ENCODE measurements around the gene MARK4. TPM values are rescaled to one million over a fixed set of nuclear protein-coding genes. Genes with fewer than 3 reads are reported as not detected.
A peak's percentile ranks its signal among the peaks of the same experiment; 100 is the strongest.

MARK4 gene
- total RNA-seq, 4 donors from 2014 or later: 14.0 to 35.5 (median 20.6) TPM

DNA sequence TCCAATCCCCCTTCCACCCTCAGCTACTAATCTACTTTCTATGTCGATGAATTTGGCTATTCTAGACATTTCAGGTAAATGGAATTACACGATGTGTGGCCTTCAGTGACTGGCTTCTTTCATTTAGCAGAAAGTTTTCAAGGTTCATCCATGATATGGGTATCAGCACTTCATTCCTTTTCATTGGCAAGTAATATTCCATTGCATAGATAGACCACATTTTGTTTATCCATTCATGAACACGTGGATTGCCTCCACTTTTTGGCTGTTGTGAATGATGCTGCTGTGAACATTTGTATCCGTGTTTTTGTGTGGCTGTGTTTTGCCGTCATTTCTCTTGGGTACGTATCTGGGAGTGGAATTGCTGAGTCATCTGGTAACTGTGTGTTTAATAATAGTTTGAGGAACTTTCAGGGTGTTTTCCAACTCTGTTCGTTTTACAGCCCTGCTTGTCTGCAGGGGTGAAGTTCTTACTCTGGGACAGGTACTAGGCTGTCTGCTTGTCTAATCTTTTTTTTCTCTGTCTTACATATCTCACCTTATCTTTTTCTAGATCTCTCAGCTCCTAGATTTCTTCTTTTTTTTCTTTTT, 32.5 kb downstream of the MARK4 start:
- TF ChIP-seq EP300 (IDR thresholded peaks at IDR 0.05): no peak
- TF ChIP-seq, protein P1, sequence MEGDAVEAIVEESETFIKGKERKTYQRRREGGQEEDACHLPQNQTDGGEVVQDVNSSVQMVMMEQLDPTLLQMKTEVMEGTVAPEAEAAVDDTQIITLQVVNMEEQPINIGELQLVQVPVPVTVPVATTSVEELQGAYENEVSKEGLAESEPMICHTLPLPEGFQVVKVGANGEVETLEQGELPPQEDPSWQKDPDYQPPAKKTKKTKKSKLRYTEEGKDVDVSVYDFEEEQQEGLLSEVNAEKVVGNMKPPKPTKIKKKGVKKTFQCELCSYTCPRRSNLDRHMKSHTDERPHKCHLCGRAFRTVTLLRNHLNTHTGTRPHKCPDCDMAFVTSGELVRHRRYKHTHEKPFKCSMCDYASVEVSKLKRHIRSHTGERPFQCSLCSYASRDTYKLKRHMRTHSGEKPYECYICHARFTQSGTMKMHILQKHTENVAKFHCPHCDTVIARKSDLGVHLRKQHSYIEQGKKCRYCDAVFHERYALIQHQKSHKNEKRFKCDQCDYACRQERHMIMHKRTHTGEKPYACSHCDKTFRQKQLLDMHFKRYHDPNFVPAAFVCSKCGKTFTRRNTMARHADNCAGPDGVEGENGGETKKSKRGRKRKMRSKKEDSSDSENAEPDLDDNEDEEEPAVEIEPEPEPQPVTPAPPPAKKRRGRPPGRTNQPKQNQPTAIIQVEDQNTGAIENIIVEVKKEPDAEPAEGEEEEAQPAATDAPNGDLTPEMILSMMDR (IDR thresholded peaks at IDR 0.05): no peak
- no peak for TF ChIP-seq POLR2A (IDR thresholded peaks at IDR 0.05)
- no peak for TF ChIP-seq POLR2AphosphoS5 (IDR thresholded peaks at IDR 0.05)
- Histone ChIP-seq H3K4me1 (no peaks in the 10 kb centered on the region), H3K36me3 (peaks cover 0 to 99% of the 10 kb centered on the region in 2 donors), H3K4me3 (no peak overlapping the region), H3K27ac (no peak overlapping the region), H3K27me3 (no peaks in the 10 kb centered on the region), H3K9me3 (no peaks in the 10 kb centered on the region)
- WGBS, 2 donors (ENCODE audit: low coverage in 1 of 2): 68 to 75% methylated on average over 7 of the region's 7 CpGs
- ATAC-seq: no peak

DNA sequence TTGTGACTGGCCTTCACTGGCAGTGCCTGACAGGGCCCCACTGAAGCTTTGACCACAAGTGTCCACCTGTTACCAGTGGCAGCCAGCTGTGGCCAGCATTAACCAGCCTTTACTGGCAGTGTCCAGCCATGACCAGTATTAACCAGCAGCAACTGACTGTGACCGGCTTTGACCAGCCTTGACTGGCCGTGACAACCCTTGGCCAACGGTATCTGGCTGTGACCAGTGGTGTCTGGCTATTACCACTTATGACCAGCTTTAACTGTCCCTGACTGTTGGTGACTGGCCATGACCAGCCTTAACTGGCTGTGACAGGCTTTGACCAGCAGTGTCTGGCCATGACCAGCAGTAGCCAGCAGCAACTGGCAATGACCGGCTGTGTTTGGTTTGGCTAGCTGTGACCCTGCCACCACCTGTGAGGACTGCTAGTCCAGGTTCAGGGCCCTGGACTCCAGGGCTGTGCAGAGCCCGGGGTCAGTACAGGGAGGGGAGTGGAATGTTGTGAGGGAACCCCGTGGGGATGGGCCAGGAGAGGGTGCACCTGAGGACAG, 39.4 kb downstream of the MARK4 start:
- WGBS, 2 donors (ENCODE audit: low coverage in 1 of 2): 100% methylated on average over 3 of the region's 6 CpGs; no CpG with 5 or more reads in 1 of the 2 donors
- H3K36me3 ChIP-seq: peaks cover 0 to 99% of the 10 kb centered on the region in 2 donors

DNA sequence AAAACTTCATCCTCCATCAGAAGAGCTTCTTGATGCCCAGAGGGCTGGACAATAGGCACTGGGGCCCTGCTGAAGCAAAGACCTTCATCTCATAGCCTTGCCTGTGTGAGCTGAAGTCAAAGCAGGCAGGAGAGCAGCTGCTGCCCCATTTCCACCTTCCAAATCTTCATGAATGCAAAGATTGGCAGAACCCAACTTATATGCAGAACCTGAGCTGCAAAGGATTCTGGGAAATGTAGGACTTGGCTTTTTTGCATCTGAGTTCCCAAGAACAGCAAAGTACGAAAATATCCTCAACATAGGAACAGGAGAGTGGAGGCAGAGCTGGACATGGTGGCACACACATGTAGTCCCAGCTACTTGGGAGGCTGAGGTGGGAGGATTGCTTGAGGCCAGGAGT, 40.8 kb downstream of the MARK4 start:
- H3K9me3 ChIP-seq: peaks cover 0 to 15% (median 0%) of the 10 kb centered on the region in 3 donors
- TF ChIP-seq, protein P1 (IDR thresholded peaks at IDR 0.05): no peak
- TF ChIP-seq POLR2A (IDR thresholded peaks at IDR 0.05) (no peak), EP300 (IDR thresholded peaks at IDR 0.05) (no peak), POLR2AphosphoS5 (IDR thresholded peaks at IDR 0.05) (no peak)
- no peak for ATAC-seq
- H3K4me1 ChIP-seq: peaks cover 0 to 10% (median 0%) of the 10 kb centered on the region in 3 donors
- peaks cover 0 to 97% of the 10 kb centered on the region in 2 donors for H3K36me3 ChIP-seq
- 100% methylated on average over 1 of the region's 1 CpG; no CpG with 5 or more reads in 1 of the 2 donors for WGBS, 2 donors (ENCODE audit: low coverage in 1 of 2)
- no peaks in the 10 kb centered on the region for H3K27me3 ChIP-seq
- H3K4me3 ChIP-seq: no peak overlapping the region
- no peak overlapping the region for H3K27ac ChIP-seq

More for the DNA sequence above, 39.4 kb downstream of the MARK4 start:
- no peak overlapping the region for H3K27ac ChIP-seq
- H3K4me1 ChIP-seq: peaks cover 0 to 10% (median 0%) of the 10 kb centered on the region in 3 donors
- peaks cover 0 to 15% (median 0%) of the 10 kb centered on the region in 3 donors for H3K9me3 ChIP-seq
- ATAC-seq: no peak
- TF ChIP-seq POLR2A (IDR thresholded peaks at IDR 0.05) (no peak), POLR2AphosphoS5 (IDR thresholded peaks at IDR 0.05) (no peak), EP300 (IDR thresholded peaks at IDR 0.05) (no peak)
- TF ChIP-seq, protein P1 (IDR thresholded peaks at IDR 0.05): no peak
- no peak overlapping the region for H3K4me3 ChIP-seq
- no peaks in the 10 kb centered on the region for H3K27me3 ChIP-seq

- peaks cover 0 to 15% (median 0%) of the 10 kb centered on the region in 3 donors for H3K9me3 ChIP-seq
- no peaks in the 10 kb centered on the region for H3K27me3 ChIP-seq
- TF ChIP-seq POLR2A (IDR thresholded peaks at IDR 0.05): no peak
- TF ChIP-seq, protein P1 (IDR thresholded peaks at IDR 0.05): no peak
- TF ChIP-seq POLR2AphosphoS5 (IDR thresholded peaks at IDR 0.05): no peak
- TF ChIP-seq EP300 (IDR thresholded peaks at IDR 0.05): no peak
- H3K4me3 ChIP-seq: no peak overlapping the region
- H3K4me1 ChIP-seq: peaks cover 0 to 10% (median 0%) of the 10 kb centered on the region in 3 donors
- no peak for ATAC-seq
- H3K27ac ChIP-seq: peak overlapping the region in 1 of 4 donors; percentile 28
- H3K36me3 ChIP-seq: peaks cover 0 to 97% of the 10 kb centered on the region in 2 donors
- WGBS, 2 donors (ENCODE audit: low coverage in 1 of 2): 84 to 88% methylated on average over 4 of the region's 4 CpGs
Measured at GRCh38 chr19:45293682-45294081, 42.6 kb downstream of the MARK4 start.

All from gastroesophageal sphincter (tissue), 4 donors.